ENCODE data around the gene PEG3.

PEG3 gene

GRCh38 chr19:56838909-56839651 is 1.4 kb downstream of the PEG3 start:
- no peak for DNase-seq

GRCh38 chr19:56838024-56838908 is 2.3 kb downstream of the PEG3 start:
- no peak for DNase-seq

GRCh38 chr19:56837492-56838023 is 3.0 kb downstream of the PEG3 start:
- DNase-seq: no peak

GRCh38 chr19:56837004-56837403 is 3.5 kb downstream of the PEG3 start:
- no peak for DNase-seq

GRCh38 chr19:56836059-56836458 is 4.5 kb downstream of the PEG3 start:
- DNase-seq: no peak

- no peak for DNase-seq
These were observed 5.1 kb downstream of the PEG3 start for GRCh38 chr19:56835401-56835800.

GRCh38 chr19:56834564-56835375 is 5.8 kb downstream of the PEG3 start:
- no peak for DNase-seq

- no peak for DNase-seq
These were observed 8.1 kb downstream of the PEG3 start for GRCh38 chr19:56832352-56832928.

GRCh38 chr19:56831255-56831654 is 9.3 kb downstream of the PEG3 start:
- DNase-seq: no peak

- DNase-seq: no peak
These were observed 10.9 kb downstream of the PEG3 start for GRCh38 chr19:56829596-56829995.

GRCh38 chr19:56827708-56828107 is 12.8 kb downstream of the PEG3 start:
- DNase-seq: no peak

GRCh38 chr19:56823956-56824355 is 16.6 kb downstream of the PEG3 start:
- DNase-seq: no peak

- DNase-seq: no peak
These were observed 17.1 kb downstream of the PEG3 start for GRCh38 chr19:56823417-56823816.

- no peak for DNase-seq
These were observed 17.8 kb downstream of the PEG3 start for GRCh38 chr19:56822755-56823154.

- DNase-seq: no peak
These were observed 18.9 kb downstream of the PEG3 start for GRCh38 chr19:56821675-56822074.

GRCh38 chr19:56821209-56821608 is 19.3 kb downstream of the PEG3 start:
- no peak for DNase-seq

GRCh38 chr19:56819166-56819565 is 21.4 kb downstream of the PEG3 start:
- no peak for DNase-seq

GRCh38 chr19:56814656-56815055 is 25.9 kb downstream of the PEG3 start:
- DNase-seq: no peak

- no peak for DNase-seq
These were observed 27.0 kb downstream of the PEG3 start for GRCh38 chr19:56813531-56813930.

GRCh38 chr19:56811480-56811879 is 29.0 kb downstream of the PEG3 start:
- no peak for DNase-seq

- no peak for DNase-seq
These were observed 30.3 kb downstream of the PEG3 start for GRCh38 chr19:56810260-56810659.

- no peak for DNase-seq
These were observed 31.7 kb downstream of the PEG3 start for GRCh38 chr19:56808717-56809392.

All from 8988T (cell line).